GM21423 (cell line): Measurements from ENCODE around the gene VWA3B.

ENCODE experiments used
- ATAC-seq: cut with Tn5 transposase; IDR thresholded peaks from one replicate; pipeline ENCODE4 v1.9.1; 2021; ENCODE audit warnings: mild to moderate bottlenecking, moderate library complexity; ENCODE audit not compliant: unreplicated experiment

VWA3B gene

GRCh38 chr2:98329549-98329948, 242.6 kb downstream of the VWA3B start:
- no peak for ATAC-seq

DNA sequence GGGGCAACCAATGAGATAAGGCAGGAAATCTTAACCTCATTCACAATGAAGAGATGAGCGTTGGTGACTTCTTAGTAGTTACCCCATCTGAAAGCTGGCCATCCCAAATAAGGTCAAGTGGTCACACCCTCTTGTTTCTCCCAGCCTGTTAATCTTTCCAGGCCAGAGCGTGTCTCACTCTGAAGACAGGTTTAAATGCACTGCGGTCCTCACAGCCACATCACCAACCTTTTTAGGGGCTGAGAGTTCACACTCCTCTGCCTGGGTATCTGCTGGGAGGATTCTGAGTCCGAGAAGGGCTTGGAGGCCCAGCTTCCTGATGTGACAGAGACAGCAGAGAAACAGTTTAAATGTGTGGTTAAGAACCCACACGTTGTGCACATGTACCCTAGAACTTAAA, 246.0 kb downstream of the VWA3B start:
- no peak for ATAC-seq

- ATAC-seq, result no peak
Measured at GRCh38 chr2:98333922-98334321, 247.0 kb downstream of the VWA3B start.

DNA sequence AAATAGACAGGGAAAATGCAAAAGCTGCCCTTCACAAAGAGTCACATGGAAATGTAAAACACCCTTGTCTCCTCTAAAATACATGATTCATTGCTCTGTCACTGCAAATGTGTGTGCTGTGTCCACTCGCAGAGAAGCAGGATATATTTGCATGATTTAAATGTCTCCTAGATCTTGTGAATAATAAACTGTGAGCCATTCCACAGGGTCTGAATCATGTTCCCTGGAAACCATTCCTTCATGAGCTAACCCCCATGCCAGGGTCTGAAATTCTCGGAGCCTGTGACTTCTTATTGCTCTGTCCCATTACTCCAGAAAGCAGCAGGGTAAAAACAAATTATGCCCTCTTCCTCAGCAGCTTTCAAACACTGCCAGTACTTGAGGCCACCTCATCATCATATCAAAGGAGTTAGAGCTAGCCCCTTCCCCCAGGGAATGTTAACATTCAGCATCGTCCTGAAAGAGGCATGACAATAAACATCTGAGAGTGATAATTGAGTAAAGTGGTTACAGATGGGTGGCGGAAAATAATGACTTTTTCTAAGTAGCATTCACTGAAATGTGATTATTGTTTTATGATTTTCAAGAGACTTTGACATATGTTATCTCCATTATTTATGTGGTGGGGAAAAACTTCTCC, 247.6 kb downstream of the VWA3B start:
- ATAC-seq, result no peak

DNA sequence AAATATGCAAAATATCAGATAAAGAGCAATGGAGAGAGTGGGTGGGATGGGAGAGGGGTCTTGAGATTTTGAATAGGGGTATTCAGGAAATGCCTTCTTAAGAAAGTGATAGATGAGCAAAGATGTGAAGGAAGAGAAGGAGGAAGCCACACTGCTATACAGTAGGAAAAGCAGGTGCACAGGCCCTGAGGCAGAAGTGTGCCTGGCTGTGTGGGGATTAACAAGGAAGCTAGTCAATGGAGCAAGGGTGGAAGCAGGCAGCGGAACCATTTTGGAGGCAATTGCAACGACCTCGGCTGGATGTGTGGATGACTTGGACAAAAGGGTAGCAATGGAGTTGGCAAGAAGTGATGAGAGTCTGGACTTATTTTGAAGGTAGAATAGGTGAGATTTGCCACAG, 248.3 kb downstream of the VWA3B start:
- ATAC-seq, result no peak

DNA sequence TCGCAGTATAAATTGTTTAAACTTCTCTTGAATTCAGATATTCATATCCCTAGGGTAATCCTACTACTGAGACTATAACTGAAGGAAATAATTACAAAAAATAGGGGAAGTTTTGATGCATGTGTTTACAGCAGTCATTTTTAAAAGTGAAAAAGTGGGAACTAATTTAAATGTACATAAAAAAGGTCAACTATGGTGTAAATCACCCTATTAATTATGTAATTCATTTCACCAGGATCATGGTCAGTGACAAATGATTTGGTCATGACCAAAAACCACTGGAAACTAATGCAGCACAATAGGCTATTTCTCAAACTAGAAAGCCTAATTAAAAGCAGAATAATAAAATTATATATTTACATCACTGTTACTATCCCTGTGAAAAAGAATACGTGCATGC, 254.3 kb downstream of the VWA3B start:
- no peak for ATAC-seq

GRCh38 chr2:98343285-98343684, 256.3 kb downstream of the VWA3B start:
- ATAC-seq, result no peak

GRCh38 chr2:98346311-98347236, 259.6 kb downstream of the VWA3B start, which contains the start of gene CNGA3:
Gene CNGA3 (plus strand): TSS chr2:98346456. CDS start chr2:98369976, 23,520 bp downstream.
- no peak for ATAC-seq

GRCh38 chr2:98347298-98348065, 260.5 kb downstream of the VWA3B start:
- no peak for ATAC-seq

DNA sequence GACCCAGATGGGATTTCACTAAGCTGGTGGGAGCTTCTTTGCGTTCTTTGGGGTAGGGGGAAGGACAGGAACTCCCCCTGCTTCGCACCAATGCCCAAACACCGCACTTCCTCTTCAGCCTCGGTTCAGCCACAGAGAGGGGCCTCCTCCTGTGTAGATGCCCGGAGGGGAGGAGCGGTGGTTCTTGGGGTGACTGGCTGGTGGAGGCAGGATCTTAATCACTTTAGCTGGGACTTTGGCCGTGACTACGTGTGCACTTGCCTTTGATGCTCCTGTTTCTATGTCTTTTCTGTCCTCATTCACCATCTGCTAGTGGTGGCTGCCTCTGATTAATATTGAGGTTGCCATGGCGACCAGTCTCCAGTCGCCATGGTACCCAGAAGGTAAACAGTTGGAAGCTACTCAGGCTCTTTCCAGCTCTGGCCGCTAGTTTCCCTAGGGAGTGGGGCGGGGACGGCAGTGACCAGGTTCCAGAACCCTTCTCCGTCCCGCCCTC, 261.1 kb downstream of the VWA3B start:
- ATAC-seq, result no peak

GRCh38 chr2:98350411-98350810, 263.4 kb downstream of the VWA3B start:
- no peak for ATAC-seq

- ATAC-seq, result no peak
Measured at GRCh38 chr2:98355881-98356280, 268.9 kb downstream of the VWA3B start.

- no peak for ATAC-seq
Measured at GRCh38 chr2:98356729-98357128, 269.8 kb downstream of the VWA3B start.

DNA sequence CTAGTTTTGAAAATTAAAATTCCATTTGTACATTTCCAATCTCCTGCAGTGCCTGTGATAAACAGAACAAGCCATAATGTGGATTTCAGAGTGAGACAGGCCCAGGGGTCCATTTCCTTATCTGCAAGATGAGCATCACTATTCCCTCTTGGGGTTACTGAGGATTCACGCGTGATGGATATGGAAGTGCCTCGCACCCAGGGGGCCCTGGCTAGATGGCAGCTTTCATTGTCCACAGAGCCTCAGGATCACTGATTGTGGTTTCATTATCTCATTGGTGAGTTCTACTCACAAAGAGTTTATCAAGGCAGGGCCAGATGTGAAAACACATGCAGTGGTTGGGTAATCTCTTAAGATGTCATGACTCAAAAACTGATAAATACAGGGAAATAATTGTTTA, 270.9 kb downstream of the VWA3B start:
- no peak for ATAC-seq

DNA sequence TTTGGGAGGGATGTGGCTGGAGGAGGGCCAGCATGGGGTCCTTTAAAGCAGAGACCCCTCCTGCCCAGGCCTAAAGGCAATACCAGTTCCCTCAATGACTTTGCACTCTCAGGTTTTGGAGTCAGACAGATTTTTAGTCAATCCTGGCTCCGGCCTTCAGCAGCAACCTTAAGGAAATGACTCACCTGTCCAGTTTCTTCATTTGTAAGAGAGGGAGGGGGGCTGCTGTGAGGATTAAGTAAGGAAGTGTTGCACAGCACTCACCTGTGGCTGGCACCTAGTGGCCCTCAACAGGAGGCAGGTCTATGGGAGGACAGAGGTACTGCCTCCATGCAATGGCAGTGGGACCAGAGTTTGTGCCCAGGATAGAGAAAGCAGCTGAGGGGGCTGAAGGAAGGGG, 273.0 kb downstream of the VWA3B start:
- no peak for ATAC-seq
